Fibroblast of lung (primary cell): Measurements from ENCODE around the gene PRDM16.

ENCODE experiments used
- EZH2 ChIP-seq: IDR thresholded peaks from 2 replicates; pipeline ENCODE4 v1.5.1; 2012; ENCODE audit warnings: low read length, control low read depth, mild to moderate bottlenecking; ENCODE audit errors: missing control alignments
- TF ChIP-seq, protein P1 (sequence below), 2 donors: IDR thresholded peaks in 1 of 2; conservative IDR thresholded peaks in 1 of 2; 1 replicate in 1 of 2; 2 replicates in 1 of 2; pipeline ENCODE4 v1.5.1; 2011 to 2012; ENCODE audit warnings: low read length in 2 of 2, control low read depth in 1 of 2, inconsistent platforms in 1 of 2, low read depth in 1 of 2, mild to moderate bottlenecking in 1 of 2

DNA sequence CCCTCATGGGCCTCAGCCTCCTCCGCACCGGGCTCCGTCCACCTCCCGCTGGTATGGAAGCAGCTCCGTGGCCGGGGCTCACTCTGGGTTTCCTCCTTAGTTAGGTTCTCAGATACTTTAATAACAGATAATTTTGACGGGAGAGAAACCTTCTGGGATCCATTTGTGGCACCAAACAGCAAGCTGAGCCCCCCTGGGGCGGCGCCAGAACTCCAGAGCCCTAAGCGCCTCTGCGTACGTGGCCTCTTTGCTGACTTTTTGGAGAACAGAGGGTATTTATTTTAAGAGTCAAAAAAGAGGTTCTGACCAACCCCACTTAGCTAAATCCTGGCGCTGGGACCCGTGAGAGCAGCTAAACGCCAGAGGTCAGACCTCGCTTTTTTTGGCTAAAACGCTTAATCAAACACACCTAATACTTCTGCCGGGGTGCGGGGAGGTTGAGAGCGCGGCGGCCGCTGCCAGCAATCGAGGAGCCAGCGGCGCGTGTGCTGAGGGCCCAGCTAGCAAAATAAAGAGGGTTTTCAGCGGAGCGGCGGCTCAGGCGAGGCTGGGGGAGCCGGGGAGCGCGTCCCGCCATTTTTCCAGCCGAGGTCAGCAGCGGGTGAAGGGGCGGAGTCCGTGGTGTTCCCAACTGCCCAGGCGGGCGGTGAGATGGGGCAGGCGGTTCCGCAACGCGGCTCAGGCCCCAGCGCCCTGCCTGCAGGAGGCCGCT is 171.7 kb downstream of the PRDM16 start:
- TF ChIP-seq, protein P1, sequence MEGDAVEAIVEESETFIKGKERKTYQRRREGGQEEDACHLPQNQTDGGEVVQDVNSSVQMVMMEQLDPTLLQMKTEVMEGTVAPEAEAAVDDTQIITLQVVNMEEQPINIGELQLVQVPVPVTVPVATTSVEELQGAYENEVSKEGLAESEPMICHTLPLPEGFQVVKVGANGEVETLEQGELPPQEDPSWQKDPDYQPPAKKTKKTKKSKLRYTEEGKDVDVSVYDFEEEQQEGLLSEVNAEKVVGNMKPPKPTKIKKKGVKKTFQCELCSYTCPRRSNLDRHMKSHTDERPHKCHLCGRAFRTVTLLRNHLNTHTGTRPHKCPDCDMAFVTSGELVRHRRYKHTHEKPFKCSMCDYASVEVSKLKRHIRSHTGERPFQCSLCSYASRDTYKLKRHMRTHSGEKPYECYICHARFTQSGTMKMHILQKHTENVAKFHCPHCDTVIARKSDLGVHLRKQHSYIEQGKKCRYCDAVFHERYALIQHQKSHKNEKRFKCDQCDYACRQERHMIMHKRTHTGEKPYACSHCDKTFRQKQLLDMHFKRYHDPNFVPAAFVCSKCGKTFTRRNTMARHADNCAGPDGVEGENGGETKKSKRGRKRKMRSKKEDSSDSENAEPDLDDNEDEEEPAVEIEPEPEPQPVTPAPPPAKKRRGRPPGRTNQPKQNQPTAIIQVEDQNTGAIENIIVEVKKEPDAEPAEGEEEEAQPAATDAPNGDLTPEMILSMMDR (conservative IDR thresholded peaks at IDR 0.05 in 1 of 2, IDR thresholded peaks at IDR 0.05 in 1 of 2; ENCODE audit: low read depth in 1 of 2, low read length in 2 of 2): no peak
- no peak for TF ChIP-seq EZH2
